ENCODE results near the gene GMDS.

DNA sequence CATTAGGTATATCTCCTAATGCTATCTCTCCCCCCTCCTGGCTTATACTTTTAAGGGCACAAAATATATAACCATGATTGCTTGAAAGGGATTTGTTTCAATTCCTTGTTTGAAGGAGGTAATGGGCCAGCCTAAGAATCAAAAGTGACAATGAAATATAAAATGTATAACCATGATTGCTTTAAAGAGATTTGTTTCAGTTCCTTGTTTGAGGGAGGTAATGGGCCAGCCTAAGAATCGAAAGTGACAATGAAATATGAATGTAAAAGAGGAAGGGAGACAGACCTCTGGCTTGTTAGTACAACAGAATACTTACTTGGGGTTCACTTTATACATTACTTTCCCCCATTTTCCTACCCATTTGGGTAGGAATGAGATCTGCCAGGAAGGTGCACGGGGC lies 580.2 kb downstream of the GMDS start:
- TF ChIP-seq ZBTB1 (CRISPR knock-in tag; IDR thresholded peaks at IDR 0.05; ENCODE audit: borderline replicate concordance) (no peak), IRX3 (CRISPR knock-in tag; IDR thresholded peaks at IDR 0.05; ENCODE audit: borderline replicate concordance, low read depth) (no peak), MAX (IDR thresholded peaks at IDR 0.05) (no peak), FOXJ3 (CRISPR knock-in tag; IDR thresholded peaks at IDR 0.05; ENCODE audit: borderline replicate concordance) (no peak), KLF9 (CRISPR knock-in tag; IDR thresholded peaks at IDR 0.05; ENCODE audit: low read depth) (no peak), ZNF431 (CRISPR knock-in tag; IDR thresholded peaks at IDR 0.05; ENCODE audit: borderline replicate concordance, low read depth) (no peak), ZNF3 (CRISPR knock-in tag; IDR thresholded peaks at IDR 0.05) (no peak), HCFC1 (IDR thresholded peaks at IDR 0.05; ENCODE audit: low read depth, low read length) (no peak), CBX2 (IDR thresholded peaks at IDR 0.05; ENCODE audit: low read depth, low read length) (no peak), CBX2 (CRISPR knock-in tag; IDR thresholded peaks at IDR 0.05; ENCODE audit: low read depth) (no peak), SUZ12 (IDR thresholded peaks at IDR 0.05; ENCODE audit: low read depth, low read length) (no peak), NFKB2 (CRISPR knock-in tag; IDR thresholded peaks at IDR 0.05; ENCODE audit: borderline replicate concordance) (no peak)
- TF ChIP-seq, protein P1, sequence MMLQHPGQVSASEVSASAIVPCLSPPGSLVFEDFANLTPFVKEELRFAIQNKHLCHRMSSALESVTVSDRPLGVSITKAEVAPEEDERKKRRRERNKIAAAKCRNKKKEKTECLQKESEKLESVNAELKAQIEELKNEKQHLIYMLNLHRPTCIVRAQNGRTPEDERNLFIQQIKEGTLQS (CRISPR knock-in tag; IDR thresholded peaks at IDR 0.05), result no peak
- TF ChIP-seq, protein P2, sequence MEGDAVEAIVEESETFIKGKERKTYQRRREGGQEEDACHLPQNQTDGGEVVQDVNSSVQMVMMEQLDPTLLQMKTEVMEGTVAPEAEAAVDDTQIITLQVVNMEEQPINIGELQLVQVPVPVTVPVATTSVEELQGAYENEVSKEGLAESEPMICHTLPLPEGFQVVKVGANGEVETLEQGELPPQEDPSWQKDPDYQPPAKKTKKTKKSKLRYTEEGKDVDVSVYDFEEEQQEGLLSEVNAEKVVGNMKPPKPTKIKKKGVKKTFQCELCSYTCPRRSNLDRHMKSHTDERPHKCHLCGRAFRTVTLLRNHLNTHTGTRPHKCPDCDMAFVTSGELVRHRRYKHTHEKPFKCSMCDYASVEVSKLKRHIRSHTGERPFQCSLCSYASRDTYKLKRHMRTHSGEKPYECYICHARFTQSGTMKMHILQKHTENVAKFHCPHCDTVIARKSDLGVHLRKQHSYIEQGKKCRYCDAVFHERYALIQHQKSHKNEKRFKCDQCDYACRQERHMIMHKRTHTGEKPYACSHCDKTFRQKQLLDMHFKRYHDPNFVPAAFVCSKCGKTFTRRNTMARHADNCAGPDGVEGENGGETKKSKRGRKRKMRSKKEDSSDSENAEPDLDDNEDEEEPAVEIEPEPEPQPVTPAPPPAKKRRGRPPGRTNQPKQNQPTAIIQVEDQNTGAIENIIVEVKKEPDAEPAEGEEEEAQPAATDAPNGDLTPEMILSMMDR (CRISPR knock-in tag; IDR thresholded peaks at IDR 0.05), result no peak
- TF ChIP-seq, protein P3, sequence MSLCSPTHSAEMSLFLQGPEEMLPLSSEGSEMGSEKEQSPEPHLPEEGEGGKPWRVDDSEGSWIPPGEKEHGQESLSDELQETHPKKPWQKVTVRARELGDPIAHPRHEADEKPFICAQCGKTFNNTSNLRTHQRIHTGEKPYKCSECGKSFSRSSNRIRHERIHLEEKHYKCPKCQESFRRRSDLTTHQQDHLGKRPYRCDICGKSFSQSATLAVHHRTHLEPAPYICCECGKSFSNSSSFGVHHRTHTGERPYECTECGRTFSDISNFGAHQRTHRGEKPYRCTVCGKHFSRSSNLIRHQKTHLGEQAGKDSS (CRISPR knock-in tag; IDR thresholded peaks at IDR 0.05; ENCODE audit: borderline replicate concordance, low read depth), result no peak
